Panc1 (cell line): Measurements from ENCODE around the gene C19orf47. TPM values are rescaled to one million over a fixed set of nuclear protein-coding genes. Genes with fewer than 3 reads are reported as not detected.

Source experiments
- ATAC-seq: fragments of 200-7000 bp; cut with Tn5 transposase; 2 replicates; pipeline ENCODE4 v1.9.1; 2020; ENCODE audit warnings: mild to moderate bottlenecking, moderate library complexity
- BruUV-seq: library from RNA; stranded (reverse); fragments of 400-500 nt; replicated peaks from 2 replicates; lab custom pipeline; 2021; lab: Mats Ljungman, UMichigan
- CTCF ChIA-PET: fragments of 300-600 bp; sonication (Branson Sonifier 250); formaldehyde crosslinking; loops from one replicate; lab custom pipeline; 2022; ENCODE audit warnings: antibody characterized with exemption; lab: Charles Lee
- POLR2A ChIA-PET: fragments of 300-600 bp; sonication (Branson Sonifier 250); formaldehyde crosslinking; loops from one replicate; lab custom pipeline; 2022; ENCODE audit warnings: antibody characterized with exemption; lab: Charles Lee
- DNase-seq: peaks from one replicate; pipeline ENCODE4 v3.0.0-alpha.2; 2010; ENCODE audit warnings: low read depth, low spot score
- H3K27ac ChIP-seq: 2 replicates; pipeline ENCODE4 v1.5.1; 2011; ENCODE audit warnings: mild to moderate bottlenecking, low read length, inconsistent platforms
- H3K27me3 ChIP-seq: fragments of 200-500 bp; sonication (Bioruptor generic); 2 replicates; pipeline ENCODE4 v1.6.0; 2014; ENCODE audit warnings: low read length, inconsistent platforms; ENCODE audit not compliant: control insufficient read depth, insufficient read depth
- H3K36me3 ChIP-seq: fragments of 200-500 bp; sonication (Bioruptor generic); 2 replicates; pipeline ENCODE4 v1.5.1; 2014; ENCODE audit warnings: inconsistent platforms, mild to moderate bottlenecking, low read length, moderate library complexity; ENCODE audit not compliant: control insufficient read depth, insufficient read depth
- H3K4me1 ChIP-seq: 2 replicates; pipeline ENCODE4 v1.5.1; 2011; ENCODE audit warnings: inconsistent platforms, mild to moderate bottlenecking, low read length, moderate library complexity; ENCODE audit not compliant: control insufficient read depth, insufficient read depth
- H3K4me3 ChIP-seq, 2 experiments: 2 replicates each; pipeline ENCODE4 v1.5.1; 2011 to 2012; ENCODE audit warnings: low read depth in 2 of 2, low read length in 2 of 2, mild to moderate bottlenecking in 2 of 2, inconsistent platforms in 1 of 2, moderate library complexity in 1 of 2
- H3K9me3 ChIP-seq: fragments of 200-500 bp; sonication (Bioruptor generic); 2 replicates; pipeline ENCODE4 v1.5.1; 2014; ENCODE audit warnings: low read depth, mild to moderate bottlenecking, inconsistent platforms, low read length, moderate library complexity; ENCODE audit not compliant: control insufficient read depth, insufficient read depth
- POLR2AphosphoS5 ChIP-seq: IDR thresholded peaks from 2 replicates; pipeline ENCODE4 v1.6.1; 2012; ENCODE audit warnings: mild to moderate bottlenecking, low read depth, low read length, moderate library complexity
- SIN3A ChIP-seq: IDR thresholded peaks from 2 replicates; pipeline ENCODE4 v1.6.1; 2012; ENCODE audit warnings: low read depth, mild to moderate bottlenecking, low read length, moderate library complexity, borderline replicate concordance; ENCODE audit not compliant: insufficient read depth
- TCF7L2 ChIP-seq: IDR thresholded peaks from 2 replicates; pipeline ENCODE4 v1.6.1; 2011; ENCODE audit warnings: mild to moderate bottlenecking, low read depth, low read length, inconsistent platforms
- in situ Hi-C: cut with HindIII; loops from 2 replicates; pipeline ENCODE4 v1.10.0; 2016; ENCODE audit warnings: low sequenced_read_pairs, low pct_unique_long_range_greater_than_20kb
- intact Hi-C: fragments of 100-400 bp; cut with micrococcal nuclease; formaldehyde crosslinking; loops from one replicate; pipeline ENCODE4 v1.10.0; 2022; ENCODE audit not compliant: unreplicated experiment
- total RNA-seq: library from RNA; stranded (reverse); gene quantifications from one replicate; pipeline ENCODE4 v1.2.1, GENCODE V29; 2021; ENCODE audit not compliant: unreplicated experiment
- TF ChIP-seq, protein P1 (sequence below): fragments of 450-650 bp; IDR thresholded peaks from 2 replicates; pipeline ENCODE4 v1.5.1; 2017; ENCODE audit warnings: mild to moderate bottlenecking
- TF ChIP-seq, protein P2 (sequence below), 2 experiments: IDR thresholded peaks; 2 replicates each; pipeline ENCODE4 v1.6.1; 2011 to 2012; ENCODE audit warnings: low read depth in 2 of 2, control low read depth in 1 of 2, low read length in 1 of 2, mild to moderate bottlenecking in 1 of 2, moderate library complexity in 1 of 2; ENCODE audit not compliant: insufficient read depth in 1 of 2

C19orf47 gene
- total RNA-seq, 1 experiment from 2014 or later: 29.0 TPM

DNA sequence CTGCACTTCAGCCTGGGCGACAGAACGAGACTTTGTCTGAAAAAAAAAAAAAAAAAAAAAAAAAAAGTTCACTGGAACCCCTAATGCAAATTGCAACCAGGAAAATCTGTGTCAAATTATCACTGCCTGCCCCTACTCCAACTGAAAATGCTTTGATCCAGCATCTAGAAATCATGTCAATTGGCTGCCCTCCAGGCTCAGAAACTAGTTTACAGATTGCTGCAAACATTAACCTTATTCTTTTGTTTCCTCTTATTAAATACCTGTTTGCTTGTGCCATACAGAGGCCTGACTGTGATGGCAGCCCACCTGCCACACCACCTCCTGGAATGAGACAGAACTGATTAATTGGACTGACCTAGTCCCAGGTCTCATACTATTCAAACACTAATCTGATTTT lies 44.4 kb downstream of the C19orf47 start:
- CTCF ChIA-PET: interaction anchor here (0.6 to 8.5 kb wide), 20 partner anchors 10 to 413 kb away, joined by 3 to 498 read pairs (median 36); partner anchors contain the start of genes AKT2, COQ8B and MAP3K10

DNA sequence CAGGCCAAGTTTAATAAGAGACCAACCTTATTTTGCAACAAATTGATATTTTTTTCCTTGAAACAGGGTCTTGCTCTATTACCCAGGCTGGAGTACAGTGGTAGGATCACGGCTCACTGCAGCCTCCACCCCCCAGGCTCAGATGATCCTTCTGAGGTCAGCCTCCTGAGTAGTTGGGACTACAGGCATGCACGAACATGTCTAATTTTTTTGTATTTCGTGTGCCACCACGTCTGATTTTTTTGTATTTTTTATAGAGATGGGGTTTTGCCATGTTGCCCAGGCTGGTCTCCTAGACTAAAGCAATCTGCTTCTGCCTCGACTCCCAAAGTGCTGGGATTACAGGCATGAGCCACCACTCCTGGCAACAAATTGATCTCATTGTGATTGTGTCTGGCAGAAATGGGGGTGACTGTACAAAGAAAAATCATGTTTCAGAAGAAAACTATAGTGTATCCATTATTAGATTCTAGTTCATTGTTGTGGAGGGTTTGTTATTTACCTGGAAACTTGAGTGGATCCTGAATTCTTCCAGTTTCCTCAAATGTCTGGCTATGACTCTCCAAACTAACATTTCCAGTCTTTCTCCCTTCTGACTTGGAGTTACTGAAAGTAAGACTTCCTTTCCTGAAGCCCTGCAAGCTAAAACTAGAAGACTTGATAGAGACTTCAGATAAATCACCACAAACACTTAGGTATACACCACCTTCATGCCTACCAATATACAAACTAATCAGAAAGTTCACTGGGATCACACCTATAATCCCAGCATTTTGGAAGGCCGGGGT lies 45.8 kb downstream of the C19orf47 start:
- Histone ChIP-seq H3K36me3 (no peaks in the 10 kb centered on the region), H3K4me1 (no peaks in the 10 kb centered on the region), H3K27ac (no peak overlapping the region), H3K27me3 (peaks cover 12% of the 10 kb centered on the region), H3K9me3 (no peaks in the 10 kb centered on the region), H3K4me3 (no peak overlapping the region)
- TF ChIP-seq, protein P1, sequence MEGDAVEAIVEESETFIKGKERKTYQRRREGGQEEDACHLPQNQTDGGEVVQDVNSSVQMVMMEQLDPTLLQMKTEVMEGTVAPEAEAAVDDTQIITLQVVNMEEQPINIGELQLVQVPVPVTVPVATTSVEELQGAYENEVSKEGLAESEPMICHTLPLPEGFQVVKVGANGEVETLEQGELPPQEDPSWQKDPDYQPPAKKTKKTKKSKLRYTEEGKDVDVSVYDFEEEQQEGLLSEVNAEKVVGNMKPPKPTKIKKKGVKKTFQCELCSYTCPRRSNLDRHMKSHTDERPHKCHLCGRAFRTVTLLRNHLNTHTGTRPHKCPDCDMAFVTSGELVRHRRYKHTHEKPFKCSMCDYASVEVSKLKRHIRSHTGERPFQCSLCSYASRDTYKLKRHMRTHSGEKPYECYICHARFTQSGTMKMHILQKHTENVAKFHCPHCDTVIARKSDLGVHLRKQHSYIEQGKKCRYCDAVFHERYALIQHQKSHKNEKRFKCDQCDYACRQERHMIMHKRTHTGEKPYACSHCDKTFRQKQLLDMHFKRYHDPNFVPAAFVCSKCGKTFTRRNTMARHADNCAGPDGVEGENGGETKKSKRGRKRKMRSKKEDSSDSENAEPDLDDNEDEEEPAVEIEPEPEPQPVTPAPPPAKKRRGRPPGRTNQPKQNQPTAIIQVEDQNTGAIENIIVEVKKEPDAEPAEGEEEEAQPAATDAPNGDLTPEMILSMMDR: no peak
- TF ChIP-seq, protein P2, sequence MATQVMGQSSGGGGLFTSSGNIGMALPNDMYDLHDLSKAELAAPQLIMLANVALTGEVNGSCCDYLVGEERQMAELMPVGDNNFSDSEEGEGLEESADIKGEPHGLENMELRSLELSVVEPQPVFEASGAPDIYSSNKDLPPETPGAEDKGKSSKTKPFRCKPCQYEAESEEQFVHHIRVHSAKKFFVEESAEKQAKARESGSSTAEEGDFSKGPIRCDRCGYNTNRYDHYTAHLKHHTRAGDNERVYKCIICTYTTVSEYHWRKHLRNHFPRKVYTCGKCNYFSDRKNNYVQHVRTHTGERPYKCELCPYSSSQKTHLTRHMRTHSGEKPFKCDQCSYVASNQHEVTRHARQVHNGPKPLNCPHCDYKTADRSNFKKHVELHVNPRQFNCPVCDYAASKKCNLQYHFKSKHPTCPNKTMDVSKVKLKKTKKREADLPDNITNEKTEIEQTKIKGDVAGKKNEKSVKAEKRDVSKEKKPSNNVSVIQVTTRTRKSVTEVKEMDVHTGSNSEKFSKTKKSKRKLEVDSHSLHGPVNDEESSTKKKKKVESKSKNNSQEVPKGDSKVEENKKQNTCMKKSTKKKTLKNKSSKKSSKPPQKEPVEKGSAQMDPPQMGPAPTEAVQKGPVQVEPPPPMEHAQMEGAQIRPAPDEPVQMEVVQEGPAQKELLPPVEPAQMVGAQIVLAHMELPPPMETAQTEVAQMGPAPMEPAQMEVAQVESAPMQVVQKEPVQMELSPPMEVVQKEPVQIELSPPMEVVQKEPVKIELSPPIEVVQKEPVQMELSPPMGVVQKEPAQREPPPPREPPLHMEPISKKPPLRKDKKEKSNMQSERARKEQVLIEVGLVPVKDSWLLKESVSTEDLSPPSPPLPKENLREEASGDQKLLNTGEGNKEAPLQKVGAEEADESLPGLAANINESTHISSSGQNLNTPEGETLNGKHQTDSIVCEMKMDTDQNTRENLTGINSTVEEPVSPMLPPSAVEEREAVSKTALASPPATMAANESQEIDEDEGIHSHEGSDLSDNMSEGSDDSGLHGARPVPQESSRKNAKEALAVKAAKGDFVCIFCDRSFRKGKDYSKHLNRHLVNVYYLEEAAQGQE (IDR thresholded peaks at IDR 0.05; ENCODE audit: insufficient read depth in 1 of 2, low read depth in 2 of 2, low read length in 1 of 2): no peak
- TF ChIP-seq SIN3A (no peak), TCF7L2 (no peak)
- POLR2A ChIA-PET: interaction anchor here (0.7 kb wide), 2 partner anchors 10 to 381 kb away, joined by 3 to 4 read pairs; no protein-coding TSS in a partner anchor
- intact Hi-C loops (no loop called here), in situ Hi-C loops (loop anchor here (5.0 to 10.0 kb wide), 7 partner anchors 40 to 1778 kb away; partner anchors contain the start of gene ZNF780A)
- CTCF ChIA-PET: interaction anchor here (0.6 to 8.5 kb wide), 9 partner anchors 12 to 412 kb away, joined by 3 to 498 read pairs (median 7); no protein-coding TSS in a partner anchor
- BruUV-seq: no TSS peak
- DNase-seq: no peak
- ATAC-seq: no peak

More for the DNA sequence above, 44.4 kb downstream of the C19orf47 start:
- no peaks in the 10 kb centered on the region for H3K4me1 ChIP-seq
- BruUV-seq: no TSS peak
- POLR2A ChIA-PET: interaction anchor here (0.7 kb wide), 1 partner anchor 51 kb away, joined by 20 read pairs; no protein-coding TSS in a partner anchor
- TF ChIP-seq POLR2AphosphoS5: no peak
- TF ChIP-seq TCF7L2: no peak
- no peak for TF ChIP-seq SIN3A
- TF ChIP-seq, protein P1: no peak
- TF ChIP-seq, protein P2 (IDR thresholded peaks at IDR 0.05; ENCODE audit: insufficient read depth in 1 of 2, low read depth in 2 of 2, low read length in 1 of 2): no peak
- H3K9me3 ChIP-seq: no peaks in the 10 kb centered on the region
- in situ Hi-C loops (loop anchor here (5.0 to 10.0 kb wide), 7 partner anchors 39 to 1779 kb away; partner anchors contain the start of gene ZNF780A), intact Hi-C loops (loop anchor here (2.0 kb wide), 1 partner anchor 33 kb away; no protein-coding TSS in a partner anchor)
- H3K27me3 ChIP-seq: peaks cover 9% of the 10 kb centered on the region
- no peak for ATAC-seq
- no peak for DNase-seq
- H3K27ac ChIP-seq: no peak overlapping the region
- H3K4me3 ChIP-seq: no peak overlapping the region
- no peaks in the 10 kb centered on the region for H3K36me3 ChIP-seq
